ENCODE measurements around the gene POLD3. TPM values are rescaled to one million over a fixed set of nuclear protein-coding genes. Genes with fewer than 3 reads are reported as not detected.
"Not testable (repeated sequence)": the region's sequence is repeated elsewhere in the genome, so short reads cannot be mapped to it uniquely, and the experiment has no call there.

POLD3 gene
- total RNA-seq, 1 donor from 2014 or later = 46.7 TPM

DNA sequence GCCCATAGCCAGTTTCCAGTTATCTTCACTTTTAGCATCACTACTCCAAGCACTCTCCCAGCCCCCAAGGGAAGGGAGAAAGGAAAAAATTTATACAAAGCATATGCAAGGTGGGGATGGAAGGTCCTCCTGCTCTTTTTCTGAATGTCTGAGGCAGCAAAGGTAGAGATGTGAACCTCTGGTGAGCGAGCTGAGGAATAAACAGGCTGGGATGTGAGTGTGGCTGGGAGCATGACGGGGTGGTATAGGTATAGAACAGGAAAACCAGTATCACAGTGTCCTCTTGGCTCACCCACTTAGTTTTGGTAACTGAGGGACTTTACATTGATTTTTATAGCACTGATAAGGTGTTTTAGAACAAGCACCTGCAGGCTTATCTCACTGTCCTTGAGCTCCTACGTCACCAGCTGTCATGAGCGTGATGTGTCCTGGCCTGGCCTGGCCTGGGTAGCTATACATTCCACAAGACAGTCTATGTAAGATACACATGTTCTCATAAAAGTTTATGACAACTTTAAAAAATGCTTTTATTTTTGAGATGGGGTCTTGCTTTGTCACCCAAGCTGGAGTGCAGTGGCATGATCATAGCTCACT, 10.3 kb upstream of the POLD3 start:
- intact Hi-C loops (cut with micrococcal nuclease) = no loop called here

DNA sequence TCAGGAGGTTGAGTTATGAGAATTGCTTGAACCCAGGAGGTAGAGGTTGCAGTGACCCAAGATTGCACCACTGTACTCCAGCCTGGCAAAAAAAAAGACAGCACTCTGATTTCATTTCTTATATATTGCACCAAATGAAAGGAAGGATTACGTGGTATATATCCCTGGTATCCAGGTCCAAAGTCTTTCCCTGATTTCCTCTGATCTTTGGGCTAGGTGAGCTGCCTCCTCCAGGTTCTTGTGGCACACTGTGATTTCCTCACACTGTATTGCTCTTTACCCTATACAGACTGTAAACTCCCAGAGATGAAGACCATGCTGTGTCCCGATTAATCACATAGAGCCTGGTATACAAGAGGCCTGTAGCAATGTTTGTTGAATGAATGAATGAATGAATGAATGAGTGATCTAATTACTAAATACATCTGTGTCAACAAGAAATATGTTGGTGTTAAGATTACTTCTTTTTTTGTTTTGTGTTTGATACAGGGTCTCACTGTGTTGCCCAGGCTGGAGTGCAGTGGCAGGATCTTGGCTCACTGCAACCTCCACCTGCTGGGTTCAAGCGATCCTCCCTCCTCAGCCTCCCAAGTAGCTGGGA, 9.3 kb upstream of the POLD3 start:
- intact Hi-C loops (cut with micrococcal nuclease) = no loop called here

DNA sequence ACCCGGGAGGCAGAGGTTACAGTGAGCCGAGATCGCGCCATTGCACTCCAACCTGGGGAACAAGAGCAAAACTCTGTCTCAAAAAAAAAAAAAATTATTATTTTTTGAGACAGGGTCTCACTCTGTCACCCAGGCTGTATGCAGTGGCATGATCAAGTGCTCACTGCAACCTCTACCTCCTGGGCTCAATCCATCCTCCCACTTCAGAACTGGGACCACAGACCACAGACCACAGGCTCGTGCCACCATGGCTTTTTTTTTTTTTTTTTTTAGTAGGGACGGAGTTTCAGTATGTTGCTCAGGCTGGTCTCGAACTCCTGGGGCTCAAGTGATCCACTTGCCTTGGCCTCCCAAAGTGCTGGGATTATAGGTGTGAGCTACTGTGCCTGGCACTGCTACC, 1.9 kb upstream of the POLD3 start:
- intact Hi-C loops (cut with micrococcal nuclease) = not testable (repeated sequence)

- intact Hi-C loops (cut with micrococcal nuclease) = loop anchor here (1.0 kb wide), 2 partner anchors 99 to 194 kb away; partner anchors contain the start of genes LIPT2 and PGM2L1
These were observed 330 bp upstream of the POLD3 start for GRCh38 chr11:74592063-74592440.

DNA sequence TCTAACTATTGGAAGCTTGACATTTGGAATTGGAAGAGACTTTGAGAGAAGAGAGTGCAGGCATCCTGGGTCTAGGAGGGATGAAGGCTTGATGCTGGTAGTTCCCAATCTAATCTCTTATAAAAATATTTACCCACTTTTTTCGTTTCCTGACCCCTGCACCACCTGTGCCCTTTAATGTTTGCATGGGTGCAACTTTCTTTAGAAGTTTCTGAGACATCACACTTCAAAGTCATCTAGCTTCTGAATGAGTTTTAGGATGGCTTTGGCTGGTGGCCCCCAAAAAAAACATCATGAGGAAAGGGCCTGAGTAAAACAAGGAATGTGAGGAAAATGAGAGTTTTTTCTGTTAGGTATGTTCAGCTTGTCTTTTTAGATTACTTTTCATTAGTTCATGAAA, 1.1 kb downstream of the POLD3 start:
- intact Hi-C loops (cut with micrococcal nuclease) = no loop called here

- intact Hi-C loops (cut with micrococcal nuclease) = no loop called here
These were observed 10.5 kb downstream of the POLD3 start for GRCh38 chr11:74602637-74603556.

- intact Hi-C loops (cut with micrococcal nuclease) = no loop called here
These were observed 11.5 kb downstream of the POLD3 start for GRCh38 chr11:74603845-74604244.

- intact Hi-C loops (cut with micrococcal nuclease) = no loop called here
These were observed 11.9 kb downstream of the POLD3 start for GRCh38 chr11:74604311-74604710.

DNA sequence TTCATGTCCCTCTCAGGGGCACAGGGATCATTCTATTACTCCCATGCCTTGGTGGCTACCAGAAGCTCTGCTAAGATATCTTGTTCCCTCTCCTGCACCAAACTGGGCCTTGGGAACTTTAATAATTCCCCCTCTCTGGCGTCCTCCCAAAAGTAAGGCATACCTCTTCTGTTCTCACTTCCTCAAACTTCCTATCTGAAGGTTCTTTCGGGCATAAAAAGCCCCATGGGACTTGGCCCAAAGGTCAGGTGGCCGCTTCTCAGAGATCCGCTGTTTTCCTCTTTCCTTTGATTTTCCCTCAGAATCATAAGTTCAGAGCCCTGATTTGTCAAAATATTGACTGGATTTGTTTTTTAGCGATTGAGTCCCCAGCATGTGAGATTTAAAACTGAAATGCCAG, 13.0 kb downstream of the POLD3 start:
- intact Hi-C loops (cut with micrococcal nuclease) = no loop called here

DNA sequence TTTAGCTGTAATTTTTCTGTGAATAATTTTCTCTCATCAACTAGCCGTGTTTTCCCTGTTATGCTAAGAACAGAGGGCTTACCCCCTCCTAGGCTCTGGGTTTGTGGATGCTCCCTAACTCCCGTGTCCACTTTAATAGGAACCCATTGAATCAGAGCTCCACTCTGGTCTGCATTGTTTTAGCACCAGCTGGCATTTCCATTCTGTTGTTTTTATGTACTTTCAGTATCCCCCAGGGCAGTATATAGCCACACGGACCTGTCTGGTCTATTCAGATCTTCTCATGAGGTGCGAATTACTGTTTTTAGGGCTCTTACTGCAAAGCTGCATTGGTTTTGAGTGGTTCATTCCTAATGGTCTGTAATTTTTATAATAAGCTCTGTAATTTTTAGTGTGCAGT, 16.0 kb downstream of the POLD3 start:
- intact Hi-C loops (cut with micrococcal nuclease) = no loop called here

DNA sequence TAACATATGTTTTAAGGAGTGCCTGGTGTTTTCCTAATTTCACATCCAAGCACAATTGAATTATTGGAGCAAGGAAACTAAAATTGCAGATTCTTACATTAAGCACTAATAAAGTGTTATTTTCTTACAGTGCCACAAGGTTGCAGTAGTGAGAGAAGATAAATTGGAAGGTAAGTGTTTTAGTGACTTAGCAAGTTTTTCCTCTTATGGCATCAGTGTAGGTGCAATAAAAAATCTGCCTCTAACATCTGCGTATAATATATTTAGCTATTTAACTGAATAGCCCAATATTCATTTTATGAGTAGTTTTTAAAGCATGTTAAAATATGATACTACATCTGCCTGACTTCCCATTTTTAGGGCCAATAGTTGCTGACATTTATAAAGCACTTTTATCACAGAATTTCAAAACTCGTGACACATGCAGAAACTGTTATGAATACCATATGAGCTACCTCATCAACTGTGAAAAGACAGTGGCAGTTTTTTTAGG, 19.0 kb downstream of the POLD3 start:
- intact Hi-C loops (cut with micrococcal nuclease) = no loop called here

DNA sequence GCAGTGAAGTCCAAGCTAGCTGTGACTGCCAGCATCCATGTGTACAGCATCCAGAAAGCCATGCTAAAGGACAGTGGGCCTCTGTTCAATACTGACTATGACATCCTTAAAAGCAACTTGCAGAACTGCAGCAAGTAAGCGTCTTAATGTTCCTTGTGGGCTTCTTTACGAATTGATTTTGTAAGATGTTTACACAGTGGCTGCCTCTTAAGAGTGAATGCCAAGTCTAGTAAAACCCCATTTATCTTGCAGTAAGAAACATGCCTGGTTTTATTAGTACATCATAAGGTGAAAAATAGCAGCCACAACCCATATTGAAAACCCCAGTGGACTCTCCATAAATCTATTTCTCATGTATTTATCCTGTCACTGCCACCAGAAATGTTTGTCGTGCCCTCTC, 20.5 kb downstream of the POLD3 start:
- intact Hi-C loops (cut with micrococcal nuclease) = no loop called here

DNA sequence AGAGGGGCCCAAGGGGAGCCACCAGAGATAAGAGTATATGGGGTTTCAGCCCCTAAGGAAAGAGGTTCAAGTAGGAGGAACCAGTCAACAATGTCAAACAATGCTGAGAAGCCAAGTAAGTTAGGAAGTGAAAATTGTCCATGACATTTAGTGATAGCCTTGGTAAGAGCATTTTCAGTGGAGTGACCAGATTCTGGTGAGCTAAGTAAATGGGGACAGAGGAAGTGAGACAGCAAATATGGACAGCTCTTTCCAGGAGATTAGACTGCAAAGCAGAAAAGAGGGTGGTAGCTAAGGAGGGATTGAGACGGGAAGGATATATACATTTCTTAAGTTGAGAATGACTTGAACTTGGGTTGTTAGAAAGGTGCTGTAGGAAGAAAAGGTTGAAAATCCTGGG, 22.9 kb downstream of the POLD3 start:
- intact Hi-C loops (cut with micrococcal nuclease) = no loop called here

GRCh38 chr11:74615988-74616387, 23.6 kb downstream of the POLD3 start:
- intact Hi-C loops (cut with micrococcal nuclease) = no loop called here

DNA sequence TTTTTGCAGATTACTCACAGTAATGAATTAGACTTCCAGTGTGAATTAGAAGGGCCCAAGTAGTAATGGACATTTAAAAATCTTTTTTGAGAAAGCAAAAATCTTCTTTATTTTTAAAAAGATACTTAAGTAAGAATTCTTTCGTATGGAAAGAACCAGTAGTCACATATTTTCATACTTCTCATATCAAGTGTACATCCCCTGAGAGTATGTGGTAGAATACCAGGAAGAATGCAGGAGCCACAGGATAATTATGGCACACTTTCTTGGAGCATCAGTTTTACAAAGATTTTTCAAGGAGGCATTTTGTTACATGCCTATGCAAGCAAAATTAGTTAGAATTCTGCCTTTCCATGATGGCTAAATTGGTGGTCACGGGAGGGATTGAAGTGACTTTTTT, 28.1 kb downstream of the POLD3 start:
- intact Hi-C loops (cut with micrococcal nuclease) = no loop called here

- intact Hi-C loops (cut with micrococcal nuclease) = no loop called here
These were observed 33.7 kb downstream of the POLD3 start for GRCh38 chr11:74626130-74626529.

DNA sequence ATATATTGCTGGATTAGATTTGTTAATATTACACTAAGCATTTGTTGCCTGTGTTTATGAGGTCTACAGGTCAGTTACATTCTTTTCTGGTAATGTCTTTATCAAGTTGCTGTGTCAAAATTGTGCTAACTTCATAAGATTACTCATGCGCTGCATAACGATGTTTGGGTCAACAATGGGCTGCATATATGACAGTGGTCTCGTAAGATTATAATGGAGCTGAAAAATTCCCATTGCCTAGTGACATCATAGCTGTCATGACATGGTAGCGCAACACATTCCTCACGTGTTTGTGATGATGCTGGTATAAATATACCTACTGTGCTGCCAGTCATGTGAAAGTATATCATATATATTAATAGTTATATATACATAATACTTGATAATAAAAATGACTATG, 34.2 kb downstream of the POLD3 start:
- intact Hi-C loops (cut with micrococcal nuclease) = no loop called here

DNA sequence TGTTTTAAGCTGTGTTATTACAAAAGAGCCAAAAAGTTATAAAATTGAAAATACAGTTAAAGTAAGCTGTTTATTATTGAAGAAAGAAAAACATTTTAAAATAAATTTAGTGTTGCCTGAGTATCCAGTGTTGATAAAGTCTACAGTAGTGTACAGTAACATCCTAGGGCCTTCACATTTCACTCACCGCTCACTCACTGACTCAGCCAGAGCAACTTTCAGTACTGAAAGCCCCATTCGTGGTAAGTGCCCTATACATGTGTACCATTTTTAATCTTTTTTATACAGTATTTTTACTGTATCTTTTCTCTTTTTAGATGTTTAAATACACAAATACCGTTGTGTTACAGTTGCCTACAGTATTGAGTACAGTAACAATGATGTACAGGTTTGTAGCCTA, 35.0 kb downstream of the POLD3 start:
- intact Hi-C loops (cut with micrococcal nuclease) = no loop called here

- intact Hi-C loops (cut with micrococcal nuclease) = no loop called here
These were observed 37.7 kb downstream of the POLD3 start for GRCh38 chr11:74630043-74630442.

GRCh38 chr11:74633406-74634393, 41.3 kb downstream of the POLD3 start:
- intact Hi-C loops (cut with micrococcal nuclease) = no loop called here

GRCh38 chr11:74634537-74634936, 42.2 kb downstream of the POLD3 start:
- intact Hi-C loops (cut with micrococcal nuclease) = no loop called here
